ENCODE data around the gene ACAD10. TPM values are rescaled to one million over a fixed set of nuclear protein-coding genes. Genes with fewer than 3 reads are reported as not detected.

Gene ACAD10
- total and polyA plus RNA-seq, 4 donors = 10.7 to 34.8 (median 21.2) TPM

DNA sequence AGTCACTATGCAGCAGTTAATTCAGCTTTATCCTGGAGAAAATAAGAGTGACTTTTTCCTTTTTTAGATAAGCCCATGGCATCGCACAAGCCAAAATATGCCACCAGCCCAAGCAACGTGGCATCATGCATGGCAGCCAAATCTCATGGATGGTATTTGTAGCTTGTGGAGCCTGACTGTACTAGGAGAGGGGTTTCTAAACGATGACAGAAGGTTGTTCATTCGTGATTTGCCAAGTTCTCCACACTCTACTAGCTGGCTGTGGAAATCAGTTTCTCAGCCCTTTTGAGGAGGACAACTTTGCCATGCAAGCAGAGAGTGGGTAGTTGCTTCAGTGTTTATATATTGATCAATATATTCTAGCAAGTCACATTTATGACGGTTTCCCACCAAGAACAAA lies 45.3 kb upstream of the ACAD10 start:
- no peaks in the 10 kb centered on the region for H3K27me3 ChIP-seq (ENCODE audit: control insufficient read depth in 4 of 4, insufficient read depth in 4 of 4, low read length in 3 of 4)
- no peak for TF ChIP-seq RXRA (IDR thresholded peaks at IDR 0.05)
- TF ChIP-seq HNF4G (IDR thresholded peaks at IDR 0.05) = no peak
- TF ChIP-seq, protein P1, sequence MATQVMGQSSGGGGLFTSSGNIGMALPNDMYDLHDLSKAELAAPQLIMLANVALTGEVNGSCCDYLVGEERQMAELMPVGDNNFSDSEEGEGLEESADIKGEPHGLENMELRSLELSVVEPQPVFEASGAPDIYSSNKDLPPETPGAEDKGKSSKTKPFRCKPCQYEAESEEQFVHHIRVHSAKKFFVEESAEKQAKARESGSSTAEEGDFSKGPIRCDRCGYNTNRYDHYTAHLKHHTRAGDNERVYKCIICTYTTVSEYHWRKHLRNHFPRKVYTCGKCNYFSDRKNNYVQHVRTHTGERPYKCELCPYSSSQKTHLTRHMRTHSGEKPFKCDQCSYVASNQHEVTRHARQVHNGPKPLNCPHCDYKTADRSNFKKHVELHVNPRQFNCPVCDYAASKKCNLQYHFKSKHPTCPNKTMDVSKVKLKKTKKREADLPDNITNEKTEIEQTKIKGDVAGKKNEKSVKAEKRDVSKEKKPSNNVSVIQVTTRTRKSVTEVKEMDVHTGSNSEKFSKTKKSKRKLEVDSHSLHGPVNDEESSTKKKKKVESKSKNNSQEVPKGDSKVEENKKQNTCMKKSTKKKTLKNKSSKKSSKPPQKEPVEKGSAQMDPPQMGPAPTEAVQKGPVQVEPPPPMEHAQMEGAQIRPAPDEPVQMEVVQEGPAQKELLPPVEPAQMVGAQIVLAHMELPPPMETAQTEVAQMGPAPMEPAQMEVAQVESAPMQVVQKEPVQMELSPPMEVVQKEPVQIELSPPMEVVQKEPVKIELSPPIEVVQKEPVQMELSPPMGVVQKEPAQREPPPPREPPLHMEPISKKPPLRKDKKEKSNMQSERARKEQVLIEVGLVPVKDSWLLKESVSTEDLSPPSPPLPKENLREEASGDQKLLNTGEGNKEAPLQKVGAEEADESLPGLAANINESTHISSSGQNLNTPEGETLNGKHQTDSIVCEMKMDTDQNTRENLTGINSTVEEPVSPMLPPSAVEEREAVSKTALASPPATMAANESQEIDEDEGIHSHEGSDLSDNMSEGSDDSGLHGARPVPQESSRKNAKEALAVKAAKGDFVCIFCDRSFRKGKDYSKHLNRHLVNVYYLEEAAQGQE (IDR thresholded peaks at IDR 0.05) = no peak
- no peak for TF ChIP-seq HNF4A (conservative IDR thresholded peaks at IDR 0.05)
- TF ChIP-seq JUND (IDR thresholded peaks at IDR 0.05) = no peak
- no peak for TF ChIP-seq YY1 (IDR thresholded peaks at IDR 0.05)
- TF ChIP-seq RAD21 (IDR thresholded peaks at IDR 0.05) = no peak
- no peak for TF ChIP-seq FOXA1 (IDR thresholded peaks at IDR 0.05)
- TF ChIP-seq NR2F2 (IDR thresholded peaks at IDR 0.05) = no peak
- no peak for TF ChIP-seq GABPA (IDR thresholded peaks at IDR 0.05 in 1 of 2, conservative IDR thresholded peaks at IDR 0.05 in 1 of 2)
- TF ChIP-seq, protein P2, sequence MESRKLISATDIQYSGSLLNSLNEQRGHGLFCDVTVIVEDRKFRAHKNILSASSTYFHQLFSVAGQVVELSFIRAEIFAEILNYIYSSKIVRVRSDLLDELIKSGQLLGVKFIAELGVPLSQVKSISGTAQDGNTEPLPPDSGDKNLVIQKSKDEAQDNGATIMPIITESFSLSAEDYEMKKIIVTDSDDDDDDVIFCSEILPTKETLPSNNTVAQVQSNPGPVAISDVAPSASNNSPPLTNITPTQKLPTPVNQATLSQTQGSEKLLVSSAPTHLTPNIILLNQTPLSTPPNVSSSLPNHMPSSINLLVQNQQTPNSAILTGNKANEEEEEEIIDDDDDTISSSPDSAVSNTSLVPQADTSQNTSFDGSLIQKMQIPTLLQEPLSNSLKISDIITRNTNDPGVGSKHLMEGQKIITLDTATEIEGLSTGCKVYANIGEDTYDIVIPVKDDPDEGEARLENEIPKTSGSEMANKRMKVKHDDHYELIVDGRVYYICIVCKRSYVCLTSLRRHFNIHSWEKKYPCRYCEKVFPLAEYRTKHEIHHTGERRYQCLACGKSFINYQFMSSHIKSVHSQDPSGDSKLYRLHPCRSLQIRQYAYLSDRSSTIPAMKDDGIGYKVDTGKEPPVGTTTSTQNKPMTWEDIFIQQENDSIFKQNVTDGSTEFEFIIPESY (IDR thresholded peaks at IDR 0.05) = no peak
- TF ChIP-seq, protein P3, sequence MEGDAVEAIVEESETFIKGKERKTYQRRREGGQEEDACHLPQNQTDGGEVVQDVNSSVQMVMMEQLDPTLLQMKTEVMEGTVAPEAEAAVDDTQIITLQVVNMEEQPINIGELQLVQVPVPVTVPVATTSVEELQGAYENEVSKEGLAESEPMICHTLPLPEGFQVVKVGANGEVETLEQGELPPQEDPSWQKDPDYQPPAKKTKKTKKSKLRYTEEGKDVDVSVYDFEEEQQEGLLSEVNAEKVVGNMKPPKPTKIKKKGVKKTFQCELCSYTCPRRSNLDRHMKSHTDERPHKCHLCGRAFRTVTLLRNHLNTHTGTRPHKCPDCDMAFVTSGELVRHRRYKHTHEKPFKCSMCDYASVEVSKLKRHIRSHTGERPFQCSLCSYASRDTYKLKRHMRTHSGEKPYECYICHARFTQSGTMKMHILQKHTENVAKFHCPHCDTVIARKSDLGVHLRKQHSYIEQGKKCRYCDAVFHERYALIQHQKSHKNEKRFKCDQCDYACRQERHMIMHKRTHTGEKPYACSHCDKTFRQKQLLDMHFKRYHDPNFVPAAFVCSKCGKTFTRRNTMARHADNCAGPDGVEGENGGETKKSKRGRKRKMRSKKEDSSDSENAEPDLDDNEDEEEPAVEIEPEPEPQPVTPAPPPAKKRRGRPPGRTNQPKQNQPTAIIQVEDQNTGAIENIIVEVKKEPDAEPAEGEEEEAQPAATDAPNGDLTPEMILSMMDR (IDR thresholded peaks at IDR 0.05; ENCODE audit: low read depth, low read length, missing input control) = no peak
- TF ChIP-seq, protein P4, sequence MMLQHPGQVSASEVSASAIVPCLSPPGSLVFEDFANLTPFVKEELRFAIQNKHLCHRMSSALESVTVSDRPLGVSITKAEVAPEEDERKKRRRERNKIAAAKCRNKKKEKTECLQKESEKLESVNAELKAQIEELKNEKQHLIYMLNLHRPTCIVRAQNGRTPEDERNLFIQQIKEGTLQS (IDR thresholded peaks at IDR 0.05) = no peak
- no peak for TF ChIP-seq TAF1 (conservative IDR thresholded peaks at IDR 0.05)
- no peak for TF ChIP-seq SP1 (IDR thresholded peaks at IDR 0.05)
- TF ChIP-seq FOXA2 (IDR thresholded peaks at IDR 0.05) = no peak
- TF ChIP-seq, protein P5, sequence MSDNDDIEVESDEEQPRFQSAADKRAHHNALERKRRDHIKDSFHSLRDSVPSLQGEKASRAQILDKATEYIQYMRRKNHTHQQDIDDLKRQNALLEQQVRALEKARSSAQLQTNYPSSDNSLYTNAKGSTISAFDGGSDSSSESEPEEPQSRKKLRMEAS (IDR thresholded peaks at IDR 0.05) = no peak
- no peak for TF ChIP-seq EGR1 (IDR thresholded peaks at IDR 0.05; ENCODE audit: low read depth in 2 of 2)
- no peak overlapping the region for H3K27ac ChIP-seq (ENCODE audit: low read depth in 1 of 2, low read length in 2 of 2)
- no peaks in the 10 kb centered on the region for H3K9me3 ChIP-seq (ENCODE audit: control insufficient read depth in 4 of 4, low read length in 3 of 4)
- 96% methylated on average over 5 of the region's 5 CpGs for WGBS
- no peak for DNase-seq (ENCODE audit: low spot score)
- no peak overlapping the region for H3K9ac ChIP-seq (ENCODE audit: low read depth in 1 of 2, low read length in 2 of 2)
- no peak overlapping the region for H3K4me3 ChIP-seq (ENCODE audit: low read depth in 1 of 3, low read length in 3 of 3)
- H3K4me1 ChIP-seq (ENCODE audit: control insufficient read depth in 4 of 4, insufficient read depth in 4 of 4, low read length in 3 of 4) = peaks cover 0 to 20% (median 13%) of the 10 kb centered on the region in 4 donors
- H3K36me3 ChIP-seq (ENCODE audit: control insufficient read depth in 4 of 4, insufficient read depth in 3 of 4, low read depth in 1 of 4, low read length in 3 of 4) = peaks cover 3 to 16% (median 8%) of the 10 kb centered on the region in 4 donors

Measured in liver (tissue), 9 donors.